HG03060 (cell line): Measurements from ENCODE around the gene ARHGAP32.
"Not testable (repeated sequence)": the region's sequence is repeated elsewhere in the genome, so short reads cannot be mapped to it uniquely, and the experiment has no call there.

Experiments
- ATAC-seq: cut with Tn5 transposase; IDR thresholded peaks from one replicate; pipeline ENCODE4 v1.9.1; 2021; ENCODE audit warnings: low read depth, moderate number of reproducible peaks; ENCODE audit not compliant: unreplicated experiment

ARHGAP32 gene

DNA sequence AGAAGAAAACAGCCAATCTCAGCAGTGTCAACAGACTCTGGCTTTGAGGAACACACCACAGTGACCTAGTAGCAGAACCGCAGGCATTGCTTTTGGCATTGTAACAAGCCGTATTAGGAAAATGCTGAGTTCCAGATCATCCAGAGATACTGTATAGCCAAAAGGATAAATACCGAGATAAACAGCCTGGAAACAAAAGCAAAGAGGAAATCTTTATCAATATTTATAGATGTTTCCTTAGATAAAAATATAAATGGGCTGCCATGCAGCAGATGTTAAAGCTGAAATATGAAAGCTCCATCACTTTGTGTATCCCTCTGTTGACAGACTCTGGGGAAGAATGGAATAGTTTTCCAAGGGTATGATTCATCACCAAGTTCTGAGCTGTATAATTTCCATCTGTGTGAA, 150.5 kb downstream of the ARHGAP32 start:
- ATAC-seq = no peak

DNA sequence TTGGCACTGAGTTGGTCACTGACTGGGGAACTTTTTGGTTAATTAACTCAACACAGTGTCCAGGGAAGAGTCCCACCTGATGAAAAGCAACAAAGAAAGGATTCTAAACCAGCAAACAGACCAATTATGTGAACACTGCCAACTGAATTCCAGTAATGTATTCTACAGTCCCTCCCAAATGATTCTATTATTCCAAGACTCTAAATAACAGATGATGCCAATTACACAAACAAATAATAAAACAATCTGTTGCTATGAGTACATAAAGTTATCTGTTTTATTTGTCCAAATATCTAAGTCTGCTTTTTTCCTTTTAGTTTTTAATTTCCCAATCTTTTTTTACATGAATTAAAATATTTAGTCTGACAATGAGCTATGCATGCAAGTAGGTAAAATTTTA, 151.2 kb downstream of the ARHGAP32 start:
- ATAC-seq = no peak

DNA sequence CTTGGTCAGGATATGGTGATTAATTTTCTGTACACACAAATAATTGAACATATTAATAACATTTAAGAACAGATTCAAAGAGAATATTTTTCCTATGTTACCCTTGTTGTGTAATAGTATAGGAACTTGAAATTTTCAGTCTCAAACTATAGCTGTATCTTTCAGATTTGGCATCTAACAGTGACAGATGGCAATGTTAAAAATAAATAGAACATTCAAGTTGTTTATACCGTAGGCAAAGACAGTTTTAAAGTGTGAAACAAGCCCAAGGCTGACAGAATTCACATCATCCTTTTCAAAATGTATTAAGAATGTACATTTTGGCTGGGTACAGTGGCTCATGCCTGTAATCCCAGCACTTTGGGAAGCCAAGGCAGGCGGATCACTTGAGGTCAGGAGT, 156.9 kb downstream of the ARHGAP32 start:
- ATAC-seq = no peak

DNA sequence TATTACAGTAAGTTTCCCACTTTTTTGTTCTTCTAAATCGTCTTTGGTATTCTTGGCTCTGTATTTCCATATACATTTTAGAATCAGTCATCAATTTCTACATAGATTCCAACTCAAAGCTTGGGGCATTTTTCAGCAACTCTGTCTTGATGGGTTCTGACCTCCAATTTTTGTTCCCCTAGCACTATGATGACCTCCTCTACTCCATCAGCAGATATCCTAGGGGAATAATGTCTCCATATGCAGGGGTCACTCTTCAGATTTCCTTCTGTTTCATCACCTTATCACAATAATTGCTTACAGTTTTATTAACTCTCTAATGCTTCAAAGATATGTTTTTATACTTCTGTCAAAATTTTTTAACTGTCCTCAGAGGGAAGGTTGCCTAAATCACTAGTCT, 158.1 kb downstream of the ARHGAP32 start:
- no peak for ATAC-seq

DNA sequence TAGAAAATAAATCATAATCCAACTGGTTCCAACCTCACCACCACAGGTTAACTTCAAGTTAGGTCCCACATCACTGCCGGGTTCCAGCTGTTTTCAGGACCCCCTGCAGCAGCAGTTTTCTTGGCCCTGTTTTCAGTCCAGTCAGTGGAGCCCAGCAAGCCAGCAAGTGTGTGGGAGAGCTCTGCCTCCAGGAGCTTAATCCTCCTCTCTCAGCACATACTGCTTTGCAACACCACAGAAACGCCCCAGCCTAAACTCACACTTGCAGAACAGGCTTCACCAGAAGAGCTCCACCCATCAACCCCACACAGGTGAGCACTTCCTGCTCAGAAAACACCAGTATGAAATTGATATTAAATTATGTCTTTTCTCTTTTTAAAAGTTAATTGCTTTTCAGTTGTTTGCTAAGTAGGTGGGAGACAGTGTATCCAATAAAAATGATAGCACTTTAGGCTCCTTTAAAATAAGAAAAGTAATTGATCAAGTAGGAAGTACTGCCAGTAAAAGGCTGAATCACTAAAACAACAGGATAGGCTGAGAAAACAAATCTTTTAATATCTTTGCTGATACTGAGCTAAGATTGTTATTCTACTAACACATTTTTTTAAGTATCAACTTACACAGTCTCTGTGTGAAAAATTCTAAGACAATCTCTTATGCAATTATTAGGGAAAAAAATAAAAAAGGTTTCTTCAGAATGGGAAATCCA, 168.0 kb downstream of the ARHGAP32 start:
- no peak for ATAC-seq

DNA sequence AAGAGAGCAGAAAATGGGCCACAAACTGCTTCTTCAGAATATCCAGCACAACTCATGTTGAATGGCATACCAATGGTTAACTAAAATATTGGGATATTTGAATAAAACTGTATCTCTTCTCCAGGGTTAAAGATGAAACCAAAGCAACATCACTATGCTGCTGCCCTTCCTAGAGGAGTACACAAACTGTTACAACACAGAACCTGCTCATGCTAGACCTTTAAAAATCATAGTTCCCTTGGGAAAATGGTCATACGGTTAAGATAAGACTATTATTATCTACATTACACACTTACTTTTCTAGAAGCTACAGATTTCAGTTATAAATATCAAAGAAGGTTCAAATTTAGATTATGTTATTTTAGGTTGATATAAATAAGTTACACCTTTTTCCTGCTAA, 170.8 kb downstream of the ARHGAP32 start:
- ATAC-seq = no peak

DNA sequence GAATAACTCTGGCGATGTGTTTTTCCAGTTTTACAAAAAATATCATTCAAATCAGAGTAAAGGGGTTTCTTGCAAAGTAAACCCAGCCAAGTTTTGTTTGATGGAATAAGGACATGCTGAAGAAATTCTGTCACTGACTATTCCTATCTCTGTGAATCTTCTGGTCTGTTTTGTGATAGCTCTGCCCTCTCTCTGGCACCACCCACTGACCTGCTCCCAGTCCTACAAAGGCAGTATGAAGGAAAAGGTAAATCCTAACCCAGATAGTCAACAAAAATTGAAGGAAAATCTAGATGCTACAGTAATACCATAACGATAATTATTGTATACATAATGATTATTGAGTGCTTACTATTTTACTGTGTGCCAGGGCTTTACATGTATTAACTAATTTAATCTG, 173.1 kb downstream of the ARHGAP32 start:
- ATAC-seq = no peak

DNA sequence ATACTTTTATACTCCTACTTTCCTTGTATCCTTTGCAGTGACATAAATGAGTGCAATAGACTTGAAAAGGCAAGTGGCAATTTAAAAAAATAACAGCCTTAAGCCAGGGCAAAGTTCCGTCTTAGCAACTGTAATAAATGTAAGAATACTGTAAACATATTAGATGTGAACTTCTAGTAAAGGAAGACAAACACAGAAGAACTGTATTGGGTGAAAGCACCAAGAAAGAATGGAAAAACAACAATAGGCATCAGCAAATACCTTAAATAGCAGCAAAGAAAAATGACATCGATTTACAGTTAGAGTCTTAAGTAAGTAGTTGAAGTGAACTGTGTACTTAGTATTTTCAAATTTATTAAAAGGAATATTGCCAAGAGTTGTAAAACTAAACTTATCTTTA, 174.0 kb downstream of the ARHGAP32 start:
- no peak for ATAC-seq

DNA sequence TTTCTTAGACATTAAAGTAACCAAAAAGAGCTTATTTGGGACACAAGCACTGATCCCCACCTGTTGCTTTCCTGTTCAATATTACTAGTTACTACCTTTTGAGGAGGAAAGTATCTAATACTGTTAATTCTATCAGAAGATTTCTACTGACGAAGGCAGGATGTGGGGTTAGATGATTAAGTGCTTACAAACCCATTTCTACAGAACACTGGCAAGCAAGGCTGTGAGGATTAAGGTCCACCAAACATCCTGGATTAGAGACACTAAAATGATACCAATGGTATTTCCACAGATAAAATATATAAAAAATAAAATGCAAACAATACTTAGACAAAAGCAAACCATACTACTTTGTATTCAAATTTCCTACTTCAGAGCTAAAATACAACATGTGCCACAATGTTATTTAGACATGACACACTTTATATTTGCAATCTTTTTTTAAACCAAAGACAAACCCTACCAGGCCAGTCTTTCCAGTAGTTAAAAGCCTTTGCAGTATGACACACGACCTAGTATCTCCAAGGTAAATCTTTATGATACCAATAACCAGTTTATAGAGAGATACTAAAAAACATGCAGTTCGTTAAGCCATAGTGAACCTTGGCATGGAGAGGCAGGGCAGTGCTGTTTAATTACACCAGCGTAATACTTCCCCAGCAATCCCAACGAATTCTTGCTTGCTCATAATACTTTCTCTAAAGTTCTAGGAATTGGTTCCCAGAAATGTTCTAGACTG, 178.2 kb downstream of the ARHGAP32 start:
- ATAC-seq = no peak

DNA sequence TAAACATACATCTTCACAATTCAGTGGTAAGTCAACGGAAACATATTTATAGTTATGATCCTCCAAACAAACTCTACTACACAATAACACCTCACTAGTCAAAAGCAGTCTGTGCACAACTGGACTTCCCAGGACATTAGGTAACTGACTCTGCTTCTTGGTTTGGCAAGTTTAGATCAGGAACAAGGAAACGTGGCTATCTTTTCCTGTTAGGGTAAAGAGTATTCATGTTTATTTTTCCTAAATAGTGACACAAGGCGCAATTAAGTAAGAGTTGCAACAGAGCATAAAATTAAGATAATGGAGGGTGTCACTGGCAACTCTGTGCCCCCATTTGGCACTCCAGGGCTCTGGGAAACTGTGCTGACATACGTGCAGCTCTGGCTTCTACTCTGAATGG, 179.2 kb downstream of the ARHGAP32 start:
- ATAC-seq = no peak

DNA sequence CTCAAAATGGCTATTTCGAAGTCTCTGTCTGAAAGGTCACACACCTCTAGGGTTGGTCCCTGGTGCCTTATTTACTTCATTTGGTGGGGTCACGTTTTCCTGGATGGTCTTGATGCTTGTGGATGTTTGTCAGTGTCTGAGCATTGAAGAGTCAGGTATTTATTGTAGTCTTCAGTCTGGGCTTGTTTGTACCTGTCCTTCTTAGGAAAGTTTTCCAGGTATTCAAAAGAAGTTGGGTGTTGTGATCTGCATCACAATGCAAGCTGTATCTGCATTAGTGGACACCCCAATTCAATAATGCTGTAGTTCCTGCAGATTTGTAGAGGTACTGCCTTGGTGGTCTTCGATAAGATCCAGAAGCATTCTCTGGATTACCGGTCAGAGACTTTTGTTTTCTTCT, 186.0 kb downstream of the ARHGAP32 start:
- ATAC-seq = no peak

DNA sequence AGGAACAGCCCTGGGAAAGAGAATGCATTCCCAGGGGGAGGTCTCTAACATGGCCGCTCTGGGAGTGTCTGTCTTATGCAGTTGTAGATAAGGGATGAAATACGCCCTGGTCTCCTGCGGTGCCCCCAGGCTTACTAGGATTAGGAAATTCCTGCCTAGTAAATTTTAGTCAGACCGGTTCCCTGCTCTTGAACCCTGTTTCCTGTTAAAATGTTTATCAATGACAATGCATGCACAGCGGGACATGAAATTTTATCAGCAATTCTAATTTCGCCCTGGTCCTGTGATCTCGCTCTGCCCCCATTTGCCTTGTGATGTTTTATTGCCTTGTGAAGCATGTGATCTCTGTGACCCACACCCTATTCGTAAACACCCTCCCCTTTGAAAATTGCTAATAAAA, 193.0 kb downstream of the ARHGAP32 start:
- ATAC-seq = not testable (repeated sequence)

DNA sequence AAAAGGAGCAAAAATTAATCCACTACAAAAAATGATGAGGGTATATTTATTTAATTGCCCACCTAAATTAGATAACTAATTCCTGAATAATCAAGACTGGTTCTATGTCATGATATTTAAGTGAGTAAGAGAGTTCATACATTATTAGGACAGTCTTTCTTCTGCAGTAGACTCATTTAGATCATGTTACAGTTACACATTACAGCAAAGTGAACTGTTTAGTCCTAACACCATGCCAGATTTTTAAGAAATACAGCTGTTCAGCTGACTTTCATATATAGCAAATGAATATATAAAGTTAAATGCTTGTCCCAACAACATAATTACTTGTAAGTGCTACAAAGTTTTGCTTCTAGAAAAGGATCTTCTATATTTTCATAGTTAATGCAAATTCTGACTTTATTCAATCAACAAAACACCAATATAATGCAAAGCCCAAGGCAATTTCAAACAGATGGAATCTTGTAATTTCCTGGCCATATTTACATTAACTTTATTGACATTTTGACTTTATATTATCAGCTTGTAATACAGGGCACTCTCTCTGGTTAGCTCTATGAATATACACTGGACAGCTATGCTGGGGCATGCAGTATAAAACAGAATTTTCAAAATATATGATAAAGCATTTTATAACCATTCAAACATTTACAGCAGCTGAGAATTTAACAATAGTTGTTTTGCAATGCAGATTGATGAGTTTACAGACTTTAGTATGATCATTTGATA, 203.7 kb downstream of the ARHGAP32 start:
- ATAC-seq = no peak

DNA sequence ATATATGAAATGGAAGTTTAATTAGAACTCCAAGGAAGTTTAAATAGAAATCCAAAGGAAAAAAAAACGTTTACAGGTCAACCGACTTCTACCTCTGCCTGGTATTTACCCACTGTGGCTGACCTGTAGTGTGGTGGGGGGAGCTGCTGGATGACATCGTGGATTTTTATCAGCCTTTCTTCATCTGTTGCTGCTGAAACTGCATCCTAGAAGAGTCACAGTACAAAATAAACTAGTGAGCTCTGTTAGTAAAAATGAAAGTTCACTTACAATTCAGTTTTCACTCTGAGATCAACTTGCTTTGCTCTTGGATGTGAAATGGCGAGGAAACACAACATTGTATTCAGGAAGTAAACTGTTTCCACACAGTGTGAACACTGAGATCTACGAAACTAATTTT, 206.2 kb downstream of the ARHGAP32 start:
- ATAC-seq = no peak

DNA sequence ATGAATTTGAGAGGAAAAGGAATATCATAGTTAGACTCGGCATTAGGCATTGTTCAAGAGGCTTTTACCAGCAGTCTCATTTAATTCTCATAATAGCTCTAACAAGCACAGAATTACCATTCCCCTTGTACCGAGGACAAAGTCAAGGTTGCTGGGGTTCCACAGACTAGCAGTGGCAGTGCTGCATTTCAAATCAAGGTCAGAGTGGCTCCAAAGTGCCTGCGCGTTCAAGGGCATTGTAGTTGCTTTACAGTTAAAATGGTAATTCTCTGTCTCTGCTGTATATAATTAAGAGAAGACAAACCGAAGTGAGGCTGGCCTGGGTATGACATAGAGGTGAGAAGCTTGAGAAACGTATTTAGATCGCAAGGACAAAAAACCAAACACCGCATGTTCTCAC, 209.1 kb downstream of the ARHGAP32 start:
- ATAC-seq = no peak

DNA sequence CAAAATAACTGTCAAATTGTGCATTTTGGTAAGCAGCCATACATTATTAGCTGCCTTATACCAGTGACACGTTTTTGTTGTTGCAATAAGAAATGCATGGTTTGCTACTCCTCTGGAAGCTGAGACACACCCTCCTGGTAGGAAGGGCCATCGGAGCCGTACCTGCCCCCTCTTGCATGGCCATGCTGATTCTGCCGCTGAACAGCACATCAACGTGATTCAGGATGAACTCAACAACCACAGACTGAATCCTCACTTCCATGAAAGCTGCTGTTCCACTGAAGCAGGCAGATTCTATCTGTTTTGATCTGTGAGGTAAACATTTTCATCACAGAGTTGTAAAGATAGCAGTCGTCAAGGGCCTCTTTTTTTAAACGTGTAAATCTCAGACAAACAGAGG, 210.9 kb downstream of the ARHGAP32 start:
- ATAC-seq = no peak

DNA sequence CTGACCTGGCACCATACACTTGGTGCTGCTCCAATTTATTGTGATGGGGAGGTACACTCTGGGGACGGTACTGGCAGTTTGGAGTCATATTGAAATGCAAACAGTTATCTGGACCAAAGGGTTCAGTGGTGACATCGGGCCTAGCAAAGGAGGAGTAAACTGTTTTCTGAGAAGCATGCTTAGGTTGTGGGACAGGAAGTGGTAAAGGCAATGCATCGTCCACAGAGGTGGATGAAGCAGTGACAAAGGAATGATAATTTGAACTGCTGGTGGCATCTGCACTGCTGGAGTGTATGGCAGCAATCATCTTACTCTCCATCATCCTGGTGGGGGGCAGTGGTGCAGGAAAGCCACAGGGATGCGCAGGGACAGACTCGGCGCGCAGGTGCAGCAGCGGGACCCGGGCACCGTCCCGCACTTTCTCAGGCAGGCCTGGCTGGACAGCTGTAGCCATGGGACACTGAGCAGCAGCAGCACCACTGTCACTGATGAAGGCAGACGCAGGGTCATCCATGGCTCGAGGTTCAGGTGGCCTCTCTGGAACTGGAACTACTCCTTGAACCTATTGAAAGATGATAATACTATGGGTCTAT, 221.4 kb downstream of the ARHGAP32 start:
- no peak for ATAC-seq

DNA sequence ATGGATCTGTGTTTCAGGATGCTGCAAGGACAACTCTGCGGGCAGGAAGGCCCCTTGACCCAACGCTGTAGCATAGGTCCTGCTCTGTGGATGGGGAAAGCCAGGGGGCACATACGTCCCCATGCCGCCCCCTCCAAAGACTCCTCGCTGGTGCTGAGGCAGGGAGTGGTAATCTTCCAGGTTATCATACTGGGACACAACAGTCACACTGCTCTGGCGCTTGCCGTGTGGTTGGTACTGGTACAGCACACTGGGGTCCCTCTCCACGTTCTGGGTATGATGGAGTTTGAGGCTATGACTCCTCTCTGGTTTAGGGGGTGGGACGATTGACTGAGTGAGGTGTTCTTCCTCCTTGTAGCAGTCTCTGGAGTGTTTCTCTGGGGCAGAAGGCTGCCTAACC, 223.2 kb downstream of the ARHGAP32 start:
- no peak for ATAC-seq

DNA sequence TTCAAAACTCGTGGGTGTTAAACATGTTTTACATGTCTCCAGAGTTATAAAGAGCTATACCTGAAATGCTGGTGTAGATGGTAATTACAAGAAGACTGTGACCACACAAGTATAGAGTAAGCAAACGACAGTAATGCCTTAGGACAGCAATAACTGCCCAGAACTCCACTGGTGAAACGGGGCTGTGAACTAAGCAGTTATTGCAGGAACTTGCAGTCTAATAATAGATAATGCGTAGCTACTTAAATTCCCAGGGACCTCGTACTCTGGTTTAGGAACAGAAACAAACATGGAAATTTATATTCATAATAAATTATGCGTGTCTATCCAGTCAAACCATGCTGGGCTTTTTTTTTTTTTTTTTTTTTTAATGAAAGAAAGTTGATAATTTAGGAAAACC, 224.5 kb downstream of the ARHGAP32 start:
- ATAC-seq = no peak

DNA sequence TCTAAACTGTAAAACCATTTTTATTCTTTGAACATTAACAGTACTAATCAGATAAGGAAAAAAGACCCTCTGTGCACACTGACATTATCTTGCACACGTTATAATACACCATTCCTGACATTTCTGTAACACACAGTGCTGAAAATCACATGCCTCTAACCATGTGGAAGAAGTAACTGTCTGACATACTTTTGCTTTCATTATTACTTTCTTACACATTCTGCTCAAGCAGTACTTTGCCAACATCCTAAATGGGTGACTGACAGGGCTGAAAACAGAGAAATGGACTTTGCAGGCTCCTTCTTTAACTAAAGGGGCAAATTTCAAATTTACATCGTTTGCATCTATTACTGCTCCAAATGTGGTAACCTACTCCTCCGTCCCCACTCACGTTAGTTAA, 226.6 kb downstream of the ARHGAP32 start:
- ATAC-seq = peak; percentile 99

DNA sequence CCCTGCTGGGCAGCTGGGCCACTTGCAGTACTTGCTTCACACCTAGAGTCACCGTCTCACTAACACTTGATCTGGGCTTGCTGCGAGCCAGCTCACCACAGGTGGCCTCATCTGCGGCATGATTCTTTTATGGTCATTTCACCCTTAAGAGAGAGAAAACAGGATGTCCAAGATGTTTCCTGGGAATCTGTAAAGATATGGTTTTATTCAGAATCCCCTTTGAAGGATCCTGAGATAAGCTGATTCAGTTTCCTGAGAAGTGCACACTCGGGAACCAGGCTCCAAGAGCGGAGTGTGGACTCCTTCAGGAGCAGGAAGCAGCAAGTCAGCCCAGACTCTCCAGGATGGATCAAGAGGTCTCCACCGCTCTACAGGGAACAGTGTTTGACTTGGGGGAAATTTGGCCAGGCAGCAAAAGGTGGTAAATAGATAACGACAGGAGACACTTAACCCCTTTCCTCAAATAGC, 227.6 kb downstream of the ARHGAP32 start:
- no peak for ATAC-seq
